NCI-H146 treated with DMSO at 0.1 percent for 48 hours (cell line): Measurements from ENCODE around the gene LIX1L.

Experiments
- DNase-seq: peaks from one replicate; lab custom pipeline; 2025; ENCODE audit not compliant: unreplicated experiment; lab: John Stamatoyannopoulos, UW

LIX1L gene

GRCh38 chr1:145963265-145964019, 5.6 kb upstream of the LIX1L start:
- peak; percentile 34 for DNase-seq

- peak; percentile 28 for DNase-seq
Measured at GRCh38 chr1:145962157-145963102, 4.6 kb upstream of the LIX1L start.

GRCh38 chr1:145961425-145962156, 3.8 kb upstream of the LIX1L start:
- peak; percentile 14 for DNase-seq

DNA sequence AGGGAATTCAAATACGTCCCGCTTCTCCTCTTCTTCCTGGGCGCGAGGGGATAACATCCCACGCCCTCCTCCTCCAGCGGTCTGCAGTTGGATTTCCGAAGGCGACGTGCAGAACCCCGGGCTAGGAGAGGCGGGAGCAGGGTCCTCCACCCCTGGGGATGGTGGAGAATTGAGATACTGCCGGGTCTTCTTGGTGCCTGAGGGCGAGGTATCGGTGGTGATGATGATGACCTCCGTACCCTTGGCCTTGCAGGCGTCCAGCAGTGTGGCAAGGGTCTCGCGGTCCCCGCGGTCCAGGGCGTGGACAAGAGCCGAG, 3.2 kb upstream of the LIX1L start:
- DNase-seq = no peak

GRCh38 chr1:145960468-145961108, 2.8 kb upstream of the LIX1L start:
- peak; percentile 53 for DNase-seq

DNA sequence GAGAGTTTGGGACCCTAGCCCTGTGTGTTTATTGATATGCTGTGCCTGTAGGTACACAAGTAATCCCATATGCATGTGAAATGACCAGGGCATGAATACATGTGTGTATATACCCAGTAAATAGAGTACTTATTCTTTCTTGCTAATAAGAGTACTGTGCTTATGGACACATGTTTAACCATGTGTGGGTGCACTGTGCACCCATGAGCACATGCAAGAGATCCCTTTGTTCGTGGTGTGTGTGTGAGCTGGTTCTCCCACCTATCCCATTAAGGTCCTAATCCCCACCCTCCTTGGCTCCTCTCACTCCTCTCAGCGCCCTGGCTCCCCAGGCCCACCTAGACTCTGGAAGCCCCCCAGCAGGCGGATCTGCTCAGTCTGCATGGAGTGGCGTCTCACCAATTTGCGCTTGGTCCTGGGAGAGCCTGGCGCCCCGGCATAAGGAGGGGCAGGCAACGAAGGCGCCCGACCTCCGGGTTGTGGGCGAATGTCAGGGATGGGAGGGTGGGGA, 2.2 kb upstream of the LIX1L start:
- no peak for DNase-seq

DNA sequence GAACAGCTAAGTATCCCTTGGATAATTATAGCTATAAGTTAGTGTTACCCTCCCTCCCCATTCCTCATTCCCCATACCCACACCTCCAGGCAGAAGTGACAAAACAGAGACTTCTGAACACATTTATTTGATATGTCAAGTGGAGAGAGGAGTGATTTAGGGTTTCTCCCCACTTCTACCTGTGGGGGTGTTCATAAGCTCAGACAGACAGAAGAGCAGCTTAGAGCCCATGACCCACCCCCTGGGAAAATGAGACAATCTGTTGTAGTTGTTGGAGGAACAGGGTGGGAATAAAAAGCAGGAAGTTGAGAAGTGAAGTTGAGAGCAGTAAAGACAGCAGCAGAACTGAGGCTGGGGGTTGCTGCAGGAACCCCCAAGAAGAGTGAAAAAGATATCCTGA, 1.5 kb upstream of the LIX1L start:
- DNase-seq = no peak

GRCh38 chr1:145958734-145959133, 917 bp upstream of the LIX1L start:
- no peak for DNase-seq

DNA sequence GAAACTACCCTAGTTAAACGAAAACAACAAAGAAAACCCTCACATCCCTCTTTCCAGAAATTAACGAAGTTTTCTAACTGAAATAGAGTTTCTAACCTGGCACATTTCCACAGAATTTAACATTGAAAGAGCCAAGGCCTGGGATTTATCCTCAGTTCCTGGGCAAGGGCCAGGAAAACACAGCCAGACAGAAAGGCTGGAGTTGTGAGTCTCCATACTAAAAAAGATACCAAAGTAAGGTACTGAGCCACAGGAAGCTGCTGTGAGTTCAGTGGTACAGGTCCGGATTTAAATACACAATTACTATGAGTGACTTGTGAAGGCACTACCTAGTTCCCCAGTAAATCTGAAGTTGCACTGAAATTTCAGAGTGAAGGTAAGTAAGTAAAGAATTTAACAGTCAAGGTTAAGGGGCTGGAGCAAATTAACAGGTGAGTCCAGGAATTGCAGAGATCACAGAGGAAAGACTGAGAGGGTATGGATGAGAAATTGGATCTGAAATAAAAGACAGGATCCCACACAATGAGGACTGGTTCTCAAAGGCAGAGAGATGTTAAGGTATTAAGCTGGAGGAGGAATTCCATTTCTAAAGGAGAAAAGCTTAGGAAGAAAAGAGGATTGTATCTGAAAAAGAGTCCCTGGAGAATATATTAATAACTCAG, 905 bp downstream of the LIX1L start:
- no peak for DNase-seq

DNA sequence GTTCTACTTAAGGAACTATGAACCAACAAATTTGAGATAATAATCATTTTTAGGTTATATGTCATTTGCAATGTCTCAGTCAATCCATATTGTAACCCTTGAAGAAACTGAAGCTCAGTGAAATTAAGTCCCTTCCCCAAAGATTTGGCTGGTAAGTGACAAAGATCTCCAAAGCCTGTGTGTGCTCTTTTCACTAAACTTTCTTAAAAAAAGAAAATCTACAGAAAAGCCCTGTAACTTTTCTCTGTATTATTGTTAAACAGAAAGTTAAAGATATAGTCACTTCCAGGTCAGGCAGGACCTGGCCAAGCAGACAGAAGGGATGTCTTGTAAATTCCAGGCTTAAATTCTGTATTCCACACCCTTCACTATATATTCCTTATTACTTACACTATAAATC, 1.5 kb downstream of the LIX1L start:
- no peak for DNase-seq

DNA sequence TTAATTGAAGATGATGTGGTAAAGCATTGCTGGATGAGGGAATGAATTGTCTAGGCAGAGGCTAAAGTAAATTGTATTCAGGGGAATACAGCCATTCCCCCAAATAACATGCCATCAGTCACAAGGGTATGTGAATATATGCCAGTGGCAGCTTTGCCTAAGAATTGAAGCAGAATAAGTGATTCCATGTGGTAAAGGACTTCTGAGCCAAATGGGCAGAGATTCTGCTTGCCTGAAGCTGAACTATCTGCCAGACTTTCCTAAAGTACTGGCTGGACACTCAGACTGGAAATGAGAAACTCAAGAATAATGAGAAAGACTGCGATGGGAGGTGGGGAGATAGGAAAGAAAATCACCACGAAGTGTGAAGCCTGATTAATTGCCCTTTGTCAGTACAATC, 2.4 kb downstream of the LIX1L start:
- DNase-seq = no peak

GRCh38 chr1:145953861-145954260, 4.0 kb downstream of the LIX1L start:
- no peak for DNase-seq

DNA sequence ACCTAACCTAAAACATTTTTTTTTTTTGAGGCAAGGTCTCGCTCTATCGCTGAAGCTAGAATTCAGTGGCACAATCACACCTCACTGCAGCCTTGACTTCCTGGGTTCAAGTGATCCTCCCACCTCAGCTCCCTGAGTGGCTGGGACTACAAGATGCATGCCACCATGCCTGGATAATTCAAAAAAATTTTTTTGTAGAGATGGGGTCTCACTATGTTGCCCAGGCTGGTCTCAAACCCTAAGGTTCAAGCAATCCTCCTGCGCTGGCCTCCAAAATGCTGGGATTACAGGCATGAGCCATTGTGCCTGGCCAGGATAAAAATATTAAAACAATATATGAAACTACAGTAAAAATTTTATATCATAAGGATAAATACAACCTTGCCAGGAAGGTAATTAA, 4.9 kb downstream of the LIX1L start:
- DNase-seq = no peak

- no peak for DNase-seq
Measured at GRCh38 chr1:145951526-145951925, 6.3 kb downstream of the LIX1L start.

- DNase-seq = no peak
Measured at GRCh38 chr1:145949219-145949618, 8.6 kb downstream of the LIX1L start.

DNA sequence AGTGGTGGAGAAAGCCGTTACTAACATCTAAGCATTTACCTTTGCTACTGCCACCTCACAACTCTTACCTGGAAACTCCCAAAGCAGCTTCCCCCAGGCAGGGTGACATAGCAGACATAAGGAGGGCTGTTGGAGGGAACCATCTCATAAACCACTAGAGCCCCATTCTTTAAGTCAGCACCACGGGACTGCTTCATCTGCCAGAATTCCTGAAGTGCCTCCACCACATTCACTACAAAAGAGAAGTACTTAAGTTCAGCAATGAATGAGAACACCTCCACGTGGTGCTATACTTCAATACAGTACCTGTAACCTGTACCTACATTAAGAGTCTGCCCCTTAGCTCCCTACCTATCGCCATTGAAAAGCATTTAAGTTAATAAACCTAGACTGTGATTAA, 10.3 kb downstream of the LIX1L start:
- DNase-seq = no peak

- DNase-seq = no peak
Measured at GRCh38 chr1:145946477-145946986, 11.3 kb downstream of the LIX1L start.

GRCh38 chr1:145944532-145944931, 13.3 kb downstream of the LIX1L start:
- DNase-seq = no peak

DNA sequence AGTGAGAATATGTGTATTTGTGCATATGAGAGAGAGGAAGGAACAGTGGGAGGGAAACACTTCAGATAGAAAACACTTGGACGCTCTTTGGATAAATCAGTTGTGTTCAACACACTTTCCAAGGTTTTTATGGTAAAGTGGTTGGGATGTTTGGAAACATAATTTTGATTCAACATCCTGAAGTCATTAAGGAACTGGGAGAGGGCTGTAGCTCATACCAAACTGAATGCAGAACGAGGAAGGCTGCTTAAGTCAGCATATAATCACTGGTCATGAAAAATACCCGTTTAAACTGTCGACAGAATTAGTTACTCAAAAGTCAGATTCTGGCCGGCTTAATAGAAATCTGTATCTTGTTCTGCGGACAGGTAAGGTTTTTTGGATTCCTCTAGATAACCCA, 14.9 kb downstream of the LIX1L start:
- no peak for DNase-seq

DNA sequence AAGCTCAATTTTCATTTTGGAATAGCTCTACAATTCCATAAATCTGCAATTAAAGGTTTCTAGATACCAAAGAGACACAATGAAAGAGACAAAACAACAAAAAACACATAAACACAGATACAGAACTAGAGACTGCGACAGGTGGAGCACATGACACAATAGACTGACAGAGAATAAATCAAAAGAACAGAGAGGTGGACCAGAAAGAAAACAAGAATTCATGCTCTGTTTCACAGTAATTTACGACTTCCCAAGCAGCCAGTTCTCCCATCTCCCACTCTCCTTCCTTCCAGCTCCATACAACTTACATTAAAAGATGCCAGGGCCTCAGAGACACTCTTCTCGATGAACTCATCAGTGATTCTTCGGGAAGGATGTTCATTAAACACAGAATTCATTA, 15.4 kb downstream of the LIX1L start:
- no peak for DNase-seq
